Stimulated activated CD4-positive, alpha-beta T cell treated with anti-CD3 and anti-CD28 coated beads, Interleukin-1b, Interleukin-23, amount 100 ng/mL, for 24 hours (primary cell): ENCODE results near the gene PRKN.

ENCODE experiments used
- DNase-seq, 4 experiments: peaks; one replicate each; pipeline ENCODE4 v3.0.0-alpha.2; 2020; ENCODE audit warnings: low read depth in 4 of 4, low spot score in 1 of 4

PRKN gene

GRCh38 chr6:161584621-161585340 lies 1142.8 kb downstream of the PRKN start:
- DNase-seq, result no peak

- no peak for DNase-seq
Observed at GRCh38 chr6:161584051-161584450, 1143.5 kb downstream of the PRKN start.

- no peak for DNase-seq
Observed at GRCh38 chr6:161583584-161583983, 1144.0 kb downstream of the PRKN start.

- no peak for DNase-seq
Observed at GRCh38 chr6:161578478-161578877, 1149.1 kb downstream of the PRKN start.

GRCh38 chr6:161575523-161576254 lies 1151.9 kb downstream of the PRKN start:
- DNase-seq, result no peak

GRCh38 chr6:161568885-161569456 lies 1158.6 kb downstream of the PRKN start:
- no peak for DNase-seq

- DNase-seq, result no peak
Observed at GRCh38 chr6:161564952-161565351, 1162.6 kb downstream of the PRKN start.

GRCh38 chr6:161561908-161562307 lies 1165.7 kb downstream of the PRKN start:
- DNase-seq, result no peak

GRCh38 chr6:161557333-161558107 lies 1170.0 kb downstream of the PRKN start:
- DNase-seq, result no peak

GRCh38 chr6:161554883-161555282 lies 1172.7 kb downstream of the PRKN start:
- DNase-seq, result no peak

GRCh38 chr6:161549977-161550655 lies 1177.5 kb downstream of the PRKN start:
- no peak for DNase-seq

- no peak for DNase-seq
Observed at GRCh38 chr6:161548713-161549296, 1178.8 kb downstream of the PRKN start.

GRCh38 chr6:161547617-161548016 lies 1179.9 kb downstream of the PRKN start:
- no peak for DNase-seq

- no peak for DNase-seq
Observed at GRCh38 chr6:161546632-161547031, 1180.9 kb downstream of the PRKN start.

- DNase-seq, result no peak
Observed at GRCh38 chr6:161545741-161546140, 1181.8 kb downstream of the PRKN start.

- DNase-seq, result no peak
Observed at GRCh38 chr6:161544801-161545480, 1182.6 kb downstream of the PRKN start.

GRCh38 chr6:161543684-161544309 lies 1183.8 kb downstream of the PRKN start:
- DNase-seq, result no peak

- no peak for DNase-seq
Observed at GRCh38 chr6:161542346-161542980, 1185.1 kb downstream of the PRKN start.

GRCh38 chr6:161540532-161540931 lies 1187.0 kb downstream of the PRKN start:
- DNase-seq, result no peak
